Activated naive CD8-positive, alpha-beta T cell treated with anti-CD3 and anti-CD28 coated beads for 36 hours (primary cell): ENCODE data around the gene LENG1. TPM values are rescaled to one million over a fixed set of nuclear protein-coding genes. Genes with fewer than 3 reads are reported as not detected.

Experiments used
- DNase-seq: peaks from one replicate; pipeline ENCODE4 v3.0.0; 2021
- H3K27ac Mint-ChIP-seq: one replicate; pipeline ENCODE4 v1.8.0; 2022; ENCODE audit warnings: mild to moderate bottlenecking, moderate library complexity, mixed read lengths
- H3K27me3 Mint-ChIP-seq: one replicate; pipeline ENCODE4 v1.8.0; 2022; ENCODE audit warnings: mild to moderate bottlenecking, mixed read lengths
- H3K36me3 Mint-ChIP-seq: one replicate; pipeline ENCODE4 v1.8.0; 2021; ENCODE audit warnings: mild to moderate bottlenecking, mixed read lengths
- H3K4me1 Mint-ChIP-seq: one replicate; pipeline ENCODE4 v1.8.0; 2021; ENCODE audit warnings: mixed read lengths
- H3K4me3 Mint-ChIP-seq: one replicate; pipeline ENCODE4 v1.8.0; 2022; ENCODE audit warnings: mild to moderate bottlenecking, moderate library complexity, mixed read lengths
- H3K9me3 Mint-ChIP-seq: one replicate; pipeline ENCODE4 v1.8.0; 2022; ENCODE audit warnings: mixed read lengths
- total RNA-seq, 2 experiments: library from RNA; stranded (reverse); gene quantifications; one replicate each; pipeline ENCODE4 v1.2.3, GENCODE V29; 2021

The LENG1 gene
- total RNA-seq, 2 experiments from 2014 or later = 3.2 to 4.1 TPM

- Mint-ChIP-seq H3K27me3 (peaks cover 25% of the 10 kb centered on the region), H3K36me3 (peaks cover 7% of the 10 kb centered on the region), H3K4me1 (peaks cover 35% of the 10 kb centered on the region), H3K4me3 (peak overlapping the region; percentile 98), H3K9me3 (no peaks in the 10 kb centered on the region), H3K27ac (peak overlapping the region; percentile 98)
- DNase-seq = peak; percentile 19
Measured at GRCh38 chr19:54160182-54160811, 776 bp upstream of the LENG1 start.

GRCh38 chr19:54158812-54159351, 639 bp downstream of the LENG1 start:
- peaks cover 41% of the 10 kb centered on the region for H3K4me1 Mint-ChIP-seq

GRCh38 chr19:54156953-54157352, 2.6 kb downstream of the LENG1 start:
- Mint-ChIP-seq H3K4me1 (peaks cover 37% of the 10 kb centered on the region), H3K9me3 (no peaks in the 10 kb centered on the region), H3K4me3 (no peak overlapping the region), H3K36me3 (peaks cover 27% of the 10 kb centered on the region), H3K27me3 (no peaks in the 10 kb centered on the region), H3K27ac (peak overlapping the region; percentile 6)
- no peak for DNase-seq

More at GRCh38 chr19:54158812-54159351, 639 bp downstream of the LENG1 start:
- H3K36me3 Mint-ChIP-seq = peaks cover 20% of the 10 kb centered on the region
- no peaks in the 10 kb centered on the region for H3K9me3 Mint-ChIP-seq
- peak overlapping the region; percentile 98 for H3K27ac Mint-ChIP-seq
- peak overlapping the region; percentile 98 for H3K4me3 Mint-ChIP-seq
- peaks cover 11% of the 10 kb centered on the region for H3K27me3 Mint-ChIP-seq
- DNase-seq = peak; percentile 57

GRCh38 chr19:54156490-54156889, 3.0 kb downstream of the LENG1 start:
- H3K27me3 Mint-ChIP-seq = no peaks in the 10 kb centered on the region
- H3K36me3 Mint-ChIP-seq = peaks cover 27% of the 10 kb centered on the region
- no peaks in the 10 kb centered on the region for H3K9me3 Mint-ChIP-seq
- peak overlapping the region; percentile 6 for H3K27ac Mint-ChIP-seq
- no peak for DNase-seq
- H3K4me3 Mint-ChIP-seq = no peak overlapping the region
- peaks cover 37% of the 10 kb centered on the region for H3K4me1 Mint-ChIP-seq

- Mint-ChIP-seq H3K9me3 (no peaks in the 10 kb centered on the region), H3K36me3 (peaks cover 27% of the 10 kb centered on the region), H3K27ac (no peak overlapping the region), H3K4me1 (peaks cover 33% of the 10 kb centered on the region), H3K27me3 (no peaks in the 10 kb centered on the region), H3K4me3 (no peak overlapping the region)
- no peak for DNase-seq
Measured at GRCh38 chr19:54155694-54156093, 3.8 kb downstream of the LENG1 start.

- Mint-ChIP-seq H3K27ac (peak overlapping the region; percentile 77), H3K4me3 (no peak overlapping the region), H3K9me3 (no peaks in the 10 kb centered on the region), H3K4me1 (peaks cover 30% of the 10 kb centered on the region), H3K27me3 (no peaks in the 10 kb centered on the region), H3K36me3 (peaks cover 32% of the 10 kb centered on the region)
- DNase-seq = peak; percentile 43
Measured at GRCh38 chr19:54154603-54155345, 4.7 kb downstream of the LENG1 start.

- DNase-seq = no peak
- peaks cover 29% of the 10 kb centered on the region for H3K4me1 Mint-ChIP-seq
- H3K4me3 Mint-ChIP-seq = no peak overlapping the region
- H3K9me3 Mint-ChIP-seq = no peaks in the 10 kb centered on the region
- H3K27me3 Mint-ChIP-seq = no peaks in the 10 kb centered on the region
- H3K36me3 Mint-ChIP-seq = peaks cover 36% of the 10 kb centered on the region
- peak overlapping the region; percentile 77 for H3K27ac Mint-ChIP-seq
Measured at GRCh38 chr19:54153731-54154326, 5.7 kb downstream of the LENG1 start.

GRCh38 chr19:54152878-54153524, 6.5 kb downstream of the LENG1 start:
- no peaks in the 10 kb centered on the region for H3K9me3 Mint-ChIP-seq
- peaks cover 36% of the 10 kb centered on the region for H3K36me3 Mint-ChIP-seq
- H3K4me3 Mint-ChIP-seq = no peak overlapping the region
- DNase-seq = no peak
- H3K4me1 Mint-ChIP-seq = peaks cover 20% of the 10 kb centered on the region
- no peak overlapping the region for H3K27ac Mint-ChIP-seq
- H3K27me3 Mint-ChIP-seq = no peaks in the 10 kb centered on the region

GRCh38 chr19:54152267-54152666, 7.3 kb downstream of the LENG1 start:
- Mint-ChIP-seq H3K4me3 (no peak overlapping the region), H3K9me3 (no peaks in the 10 kb centered on the region), H3K27ac (peak overlapping the region; percentile 16), H3K27me3 (no peaks in the 10 kb centered on the region), H3K4me1 (peaks cover 19% of the 10 kb centered on the region), H3K36me3 (peaks cover 38% of the 10 kb centered on the region)
- no peak for DNase-seq

- peaks cover 16% of the 10 kb centered on the region for H3K4me1 Mint-ChIP-seq
- DNase-seq = no peak
- H3K36me3 Mint-ChIP-seq = peaks cover 42% of the 10 kb centered on the region
- no peaks in the 10 kb centered on the region for H3K9me3 Mint-ChIP-seq
- no peaks in the 10 kb centered on the region for H3K27me3 Mint-ChIP-seq
- no peak overlapping the region for H3K4me3 Mint-ChIP-seq
- no peak overlapping the region for H3K27ac Mint-ChIP-seq
Measured at GRCh38 chr19:54151362-54152035, 8.0 kb downstream of the LENG1 start.

GRCh38 chr19:54149021-54149812, 10.3 kb downstream of the LENG1 start:
- no peaks in the 10 kb centered on the region for H3K9me3 Mint-ChIP-seq
- no peak for DNase-seq
- H3K4me1 Mint-ChIP-seq = peaks cover 6% of the 10 kb centered on the region
- no peak overlapping the region for H3K27ac Mint-ChIP-seq
- H3K36me3 Mint-ChIP-seq = peaks cover 35% of the 10 kb centered on the region
- H3K4me3 Mint-ChIP-seq = no peak overlapping the region
- H3K27me3 Mint-ChIP-seq = no peaks in the 10 kb centered on the region

GRCh38 chr19:54148158-54148557, 11.4 kb downstream of the LENG1 start:
- H3K4me3 Mint-ChIP-seq = no peak overlapping the region
- DNase-seq = no peak
- peaks cover 27% of the 10 kb centered on the region for H3K36me3 Mint-ChIP-seq
- no peaks in the 10 kb centered on the region for H3K9me3 Mint-ChIP-seq
- no peaks in the 10 kb centered on the region for H3K4me1 Mint-ChIP-seq
- H3K27ac Mint-ChIP-seq = no peak overlapping the region
- no peaks in the 10 kb centered on the region for H3K27me3 Mint-ChIP-seq

- H3K27me3 Mint-ChIP-seq = no peaks in the 10 kb centered on the region
- H3K27ac Mint-ChIP-seq = no peak overlapping the region
- no peak overlapping the region for H3K4me3 Mint-ChIP-seq
- H3K4me1 Mint-ChIP-seq = no peaks in the 10 kb centered on the region
- H3K9me3 Mint-ChIP-seq = no peaks in the 10 kb centered on the region
- H3K36me3 Mint-ChIP-seq = peaks cover 25% of the 10 kb centered on the region
- no peak for DNase-seq
Measured at GRCh38 chr19:54147676-54148075, 11.8 kb downstream of the LENG1 start.
